GM12865 (cell line): ENCODE results near the gene ADAM8.

Source experiments
- DNase-seq: peaks from one replicate; pipeline ENCODE4 v3.0.0; 2010; ENCODE audit warnings: low read depth
- H3K4me3 ChIP-seq: 2 replicates; pipeline ENCODE4 v1.5.1; 2011; ENCODE audit warnings: mild to moderate bottlenecking, low read depth, low read length, control low read depth
- TF ChIP-seq, protein P1 (sequence below): IDR thresholded peaks from 2 replicates; pipeline ENCODE4 v1.5.1; 2011; ENCODE audit warnings: low read length, control low read depth, low read depth, inconsistent platforms; ENCODE audit not compliant: insufficient read depth; ENCODE audit errors: missing control alignments

The ADAM8 gene

DNA sequence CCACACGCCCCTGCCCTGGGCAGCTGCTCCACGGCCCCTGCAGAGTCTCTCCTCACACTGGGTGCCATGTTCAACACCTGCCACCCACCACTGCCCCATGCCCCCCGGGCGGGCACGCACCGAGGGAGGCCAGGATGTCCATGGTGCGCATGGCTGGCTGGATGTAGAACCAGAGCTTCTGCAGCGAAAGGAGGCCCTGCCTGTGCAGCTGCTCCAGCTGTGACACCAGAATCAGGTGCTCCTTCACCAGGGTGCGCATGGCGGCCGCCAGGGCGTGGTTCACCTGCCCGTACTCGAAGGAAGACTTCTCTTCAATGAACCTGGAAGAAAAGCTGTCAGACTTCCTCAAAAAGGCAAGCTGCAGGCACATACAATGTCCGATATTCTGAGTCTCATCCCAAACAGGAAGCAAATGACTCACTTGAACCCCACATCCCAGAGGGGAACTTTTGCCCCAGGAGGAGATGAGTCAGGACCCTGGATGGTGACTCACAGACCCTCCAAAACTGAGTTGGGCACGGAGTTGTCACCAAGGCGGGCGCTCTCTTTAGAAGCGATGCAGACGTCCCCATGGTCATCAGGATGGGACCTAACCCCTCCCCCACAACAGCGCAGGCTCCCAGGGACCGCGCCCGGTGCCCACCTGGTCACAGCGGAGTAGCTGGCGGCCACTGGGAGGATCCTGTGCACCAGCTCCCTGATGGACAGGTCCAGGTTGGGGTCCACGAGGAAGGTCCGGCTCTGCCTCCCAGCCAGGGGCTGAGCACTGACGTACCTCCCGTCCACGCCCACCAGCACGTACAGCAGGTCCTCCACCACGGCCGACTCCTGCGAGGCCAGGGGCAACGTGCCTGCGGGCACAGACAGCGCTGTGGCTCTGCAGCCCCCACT lies 16.5 kb upstream of the ADAM8 start:
- TF ChIP-seq, protein P1, sequence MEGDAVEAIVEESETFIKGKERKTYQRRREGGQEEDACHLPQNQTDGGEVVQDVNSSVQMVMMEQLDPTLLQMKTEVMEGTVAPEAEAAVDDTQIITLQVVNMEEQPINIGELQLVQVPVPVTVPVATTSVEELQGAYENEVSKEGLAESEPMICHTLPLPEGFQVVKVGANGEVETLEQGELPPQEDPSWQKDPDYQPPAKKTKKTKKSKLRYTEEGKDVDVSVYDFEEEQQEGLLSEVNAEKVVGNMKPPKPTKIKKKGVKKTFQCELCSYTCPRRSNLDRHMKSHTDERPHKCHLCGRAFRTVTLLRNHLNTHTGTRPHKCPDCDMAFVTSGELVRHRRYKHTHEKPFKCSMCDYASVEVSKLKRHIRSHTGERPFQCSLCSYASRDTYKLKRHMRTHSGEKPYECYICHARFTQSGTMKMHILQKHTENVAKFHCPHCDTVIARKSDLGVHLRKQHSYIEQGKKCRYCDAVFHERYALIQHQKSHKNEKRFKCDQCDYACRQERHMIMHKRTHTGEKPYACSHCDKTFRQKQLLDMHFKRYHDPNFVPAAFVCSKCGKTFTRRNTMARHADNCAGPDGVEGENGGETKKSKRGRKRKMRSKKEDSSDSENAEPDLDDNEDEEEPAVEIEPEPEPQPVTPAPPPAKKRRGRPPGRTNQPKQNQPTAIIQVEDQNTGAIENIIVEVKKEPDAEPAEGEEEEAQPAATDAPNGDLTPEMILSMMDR: no peak
- no peak overlapping the region for H3K4me3 ChIP-seq
- DNase-seq: no peak

DNA sequence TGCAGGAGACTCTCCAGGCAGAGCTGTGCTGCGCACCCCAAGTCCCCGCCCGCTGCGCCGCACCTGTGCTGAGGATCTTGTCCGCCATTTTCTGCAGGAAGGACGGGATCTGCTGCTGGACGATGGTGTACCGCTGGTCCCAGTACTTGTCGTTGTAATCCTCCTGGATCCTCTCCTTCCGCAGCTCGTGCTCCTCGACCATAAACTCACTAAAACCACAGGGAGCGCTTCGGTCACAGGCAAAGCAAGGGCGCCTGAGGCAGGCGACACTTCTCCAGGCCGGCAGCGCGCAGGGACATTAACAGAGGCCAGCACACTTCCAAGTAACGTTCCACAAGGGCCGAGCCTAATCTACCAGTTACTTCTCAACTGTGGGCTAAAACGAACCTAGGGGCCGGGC lies 13.1 kb upstream of the ADAM8 start:
- no peak overlapping the region for H3K4me3 ChIP-seq
- DNase-seq: no peak
- TF ChIP-seq, protein P1: no peak

DNA sequence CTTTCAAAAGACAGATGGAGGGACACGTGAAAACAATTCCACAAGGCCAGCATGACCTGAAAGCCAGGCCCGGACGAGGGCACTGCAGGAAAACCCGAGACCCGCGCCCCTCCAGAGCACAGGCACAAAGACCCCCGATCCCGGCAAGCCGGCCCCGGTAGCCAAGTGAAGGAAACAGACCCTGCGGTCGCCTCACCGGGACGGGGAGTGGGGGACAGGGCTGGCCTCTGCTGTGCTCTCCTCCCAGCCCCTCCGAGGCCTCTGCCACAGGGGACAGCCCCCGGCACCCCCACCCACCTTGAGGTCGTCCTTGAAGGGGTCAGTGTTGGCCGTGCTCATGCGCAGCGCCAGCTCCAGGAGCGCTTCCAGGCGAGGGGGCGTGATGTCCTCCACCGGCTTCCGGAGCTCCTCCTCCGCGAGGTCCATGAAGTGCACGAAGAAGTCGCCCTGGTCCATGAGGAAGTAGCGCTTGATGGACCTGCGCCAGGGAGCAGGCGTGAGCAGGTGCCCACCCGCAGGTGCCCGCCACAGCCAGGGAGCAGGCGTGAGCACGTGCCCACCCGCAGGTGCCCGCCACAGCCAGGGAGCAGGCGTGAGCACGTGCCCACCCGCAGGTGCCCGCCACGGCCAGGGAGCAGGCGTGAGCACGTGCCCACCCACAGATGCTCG lies 11.3 kb upstream of the ADAM8 start:
- H3K4me3 ChIP-seq: no peak overlapping the region
- TF ChIP-seq, protein P1: no peak
- DNase-seq: no peak

DNA sequence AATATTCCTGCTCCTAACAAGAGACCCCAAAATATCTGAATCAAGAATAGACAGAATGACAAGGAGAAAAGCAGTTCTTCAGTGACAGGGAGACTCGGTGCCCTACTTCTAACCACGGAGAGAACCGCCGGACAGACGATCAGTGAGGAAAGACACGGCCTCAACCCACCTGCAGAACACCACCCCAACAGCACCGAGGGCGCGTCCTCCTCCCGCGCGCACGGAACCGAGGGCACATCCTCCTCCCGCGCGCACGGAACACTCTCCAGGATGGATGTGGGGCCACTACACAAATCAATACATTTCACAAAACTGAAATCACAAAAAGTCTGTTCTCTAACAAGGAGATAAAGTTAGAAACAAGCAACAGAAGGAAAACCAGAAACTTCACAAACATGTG lies 9.7 kb upstream of the ADAM8 start:
- no peak overlapping the region for H3K4me3 ChIP-seq
- DNase-seq: no peak
- TF ChIP-seq, protein P1: no peak

DNA sequence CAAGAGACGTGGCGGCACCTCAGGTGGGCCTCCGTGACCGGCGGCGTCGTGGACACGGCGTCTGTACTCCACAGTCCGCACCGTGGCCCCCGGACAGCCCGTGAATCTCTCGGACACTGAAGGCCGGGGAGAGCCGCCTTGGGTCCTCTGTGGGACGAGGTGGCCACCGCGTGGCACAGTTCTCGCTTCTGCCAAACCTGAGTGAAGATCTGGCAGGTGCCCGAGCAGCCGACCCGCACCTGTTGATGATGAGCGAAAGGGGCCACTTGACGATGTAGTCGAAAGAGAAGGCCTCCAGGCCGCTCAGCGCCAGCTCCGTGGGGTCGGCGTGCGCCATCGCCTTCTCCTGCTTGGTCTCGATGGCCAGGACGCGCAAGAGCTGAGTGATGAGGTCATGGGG lies 8.5 kb upstream of the ADAM8 start:
- TF ChIP-seq, protein P1: no peak
- H3K4me3 ChIP-seq: no peak overlapping the region
- no peak for DNase-seq

DNA sequence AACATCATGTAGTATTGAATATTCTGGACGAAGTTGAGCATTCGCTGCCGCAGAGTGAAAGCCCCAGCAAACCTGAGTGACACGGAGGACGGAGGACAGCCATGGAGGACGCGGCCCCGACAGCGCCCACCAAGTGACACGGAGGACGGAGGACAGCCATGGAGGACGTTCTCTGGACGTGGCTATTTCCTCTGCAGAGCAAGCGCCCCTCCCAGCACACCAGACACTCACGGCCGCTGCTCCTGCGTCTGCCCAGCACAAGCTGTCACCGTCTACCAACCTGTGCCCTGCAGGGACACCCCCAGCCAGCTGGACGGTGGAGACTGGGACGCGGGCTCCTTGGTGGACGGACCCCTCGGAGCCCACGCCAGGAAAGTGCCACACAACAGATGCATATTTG lies 7.3 kb upstream of the ADAM8 start:
- TF ChIP-seq, protein P1: no peak
- no peak overlapping the region for H3K4me3 ChIP-seq
- no peak for DNase-seq

DNA sequence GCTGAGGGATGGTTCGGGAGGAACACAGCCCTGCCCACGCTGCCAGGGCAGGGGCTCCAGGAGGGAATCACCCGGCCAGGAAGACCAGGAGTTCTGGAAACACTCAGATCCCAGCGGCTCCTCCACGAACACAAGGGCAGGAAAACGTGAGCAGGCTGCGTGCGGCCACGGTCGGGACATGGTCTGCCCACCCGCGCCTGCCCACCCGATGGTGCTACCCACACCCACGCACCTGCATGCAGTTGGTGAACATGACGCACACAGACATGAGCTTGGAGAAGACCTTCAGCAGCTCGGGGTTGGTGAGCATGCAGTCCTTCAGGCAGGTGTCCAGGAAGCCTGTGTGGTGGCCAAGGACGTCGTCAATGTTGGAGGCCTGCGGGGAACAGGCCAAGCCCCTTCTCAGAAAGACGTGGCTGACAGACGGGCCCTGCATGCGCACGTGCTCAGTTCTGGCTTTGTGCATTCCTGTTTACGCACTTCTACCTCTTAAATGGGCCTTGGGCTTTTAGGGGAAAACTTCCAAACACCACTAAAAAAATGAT lies 6.2 kb upstream of the ADAM8 start:
- no peak overlapping the region for H3K4me3 ChIP-seq
- DNase-seq: no peak
- TF ChIP-seq, protein P1: no peak
